Transverse colon (tissue), 4 donors: ENCODE results near the gene SLC35F4.

Experiments used
- EP300 ChIP-seq: sonication (generic); formaldehyde crosslinking; IDR thresholded peaks from one replicate; pipeline ENCODE4 v1.6.1; 2017; ENCODE audit warnings: antibody characterized with exemption, low read depth
- POLR2A ChIP-seq: fragments of 450-650 bp; IDR thresholded peaks from one replicate; pipeline ENCODE4 v1.6.1; 2016; ENCODE audit warnings: antibody characterized with exemption, mild to moderate bottlenecking, moderate library complexity
- POLR2AphosphoS5 ChIP-seq, 3 donors: sonication (generic); formaldehyde crosslinking; IDR thresholded peaks; one replicate each; pipeline ENCODE4 v1.6.1; 2016; ENCODE audit warnings: antibody characterized with exemption in 3 of 3
- TF ChIP-seq, protein P1 (sequence below), 5 experiments: fragments of 200-600 bp in 3 of 5; fragments of 450-650 bp in 2 of 5; sonication (generic) in 3 of 5; IDR thresholded peaks; 1 replicate in 2 of 5; 2 replicates in 3 of 5; pipeline ENCODE4 v1.5.1; 2016 to 2017; ENCODE audit warnings: antibody characterized with exemption in 5 of 5, inconsistent platforms in 3 of 5, mild to moderate bottlenecking in 2 of 5, moderate library complexity in 1 of 5

- TF ChIP-seq POLR2A (no peak), EP300 (no peak), POLR2AphosphoS5 (IDR thresholded peaks at IDR 0.05) (no peak)
- TF ChIP-seq, protein P1, sequence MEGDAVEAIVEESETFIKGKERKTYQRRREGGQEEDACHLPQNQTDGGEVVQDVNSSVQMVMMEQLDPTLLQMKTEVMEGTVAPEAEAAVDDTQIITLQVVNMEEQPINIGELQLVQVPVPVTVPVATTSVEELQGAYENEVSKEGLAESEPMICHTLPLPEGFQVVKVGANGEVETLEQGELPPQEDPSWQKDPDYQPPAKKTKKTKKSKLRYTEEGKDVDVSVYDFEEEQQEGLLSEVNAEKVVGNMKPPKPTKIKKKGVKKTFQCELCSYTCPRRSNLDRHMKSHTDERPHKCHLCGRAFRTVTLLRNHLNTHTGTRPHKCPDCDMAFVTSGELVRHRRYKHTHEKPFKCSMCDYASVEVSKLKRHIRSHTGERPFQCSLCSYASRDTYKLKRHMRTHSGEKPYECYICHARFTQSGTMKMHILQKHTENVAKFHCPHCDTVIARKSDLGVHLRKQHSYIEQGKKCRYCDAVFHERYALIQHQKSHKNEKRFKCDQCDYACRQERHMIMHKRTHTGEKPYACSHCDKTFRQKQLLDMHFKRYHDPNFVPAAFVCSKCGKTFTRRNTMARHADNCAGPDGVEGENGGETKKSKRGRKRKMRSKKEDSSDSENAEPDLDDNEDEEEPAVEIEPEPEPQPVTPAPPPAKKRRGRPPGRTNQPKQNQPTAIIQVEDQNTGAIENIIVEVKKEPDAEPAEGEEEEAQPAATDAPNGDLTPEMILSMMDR (IDR thresholded peaks at IDR 0.05) = no peak
These were observed 69.3 kb downstream of the SLC35F4 start for GRCh38 chr14:57796556-57796955.
